ENCODE data around the gene CDX1. TPM values are rescaled to one million over a fixed set of nuclear protein-coding genes. Genes with fewer than 3 reads are reported as not detected.

CDX1 gene
- polyA plus RNA-seq, 3 donors = not detected

DNA sequence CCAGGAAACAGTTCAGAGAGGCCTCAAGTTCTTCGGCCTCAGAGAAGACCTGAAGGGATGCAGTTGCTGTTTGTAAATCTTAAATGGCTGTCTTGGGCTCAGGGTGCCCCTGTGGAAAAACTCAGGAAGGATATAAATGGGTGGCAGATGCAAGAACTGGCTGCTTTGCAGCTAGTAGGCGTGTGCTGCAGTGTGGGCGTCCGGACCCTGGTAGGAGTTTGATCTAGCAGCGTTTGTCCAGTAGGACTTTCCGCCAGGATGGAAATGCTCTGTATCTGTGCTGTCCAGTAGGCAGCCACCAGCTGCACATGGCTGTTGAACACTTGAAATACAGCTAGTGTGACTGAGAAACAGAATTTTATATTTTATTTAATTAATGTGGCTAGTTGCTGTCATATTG is 7.7 kb downstream of the CDX1 start:
- H3K79me2 ChIP-seq (ENCODE audit: insufficient read depth, low read length) = no peaks in the 10 kb centered on the region
- H3K4me3 Mint-ChIP-seq = no peak overlapping the region
- 93% methylated on average over 6 of the region's 6 CpGs for WGBS (ENCODE audit: insufficient coverage)
- peaks cover 13 to 19% (median 15%) of the 10 kb centered on the region in 3 donors for H3K27me3 Mint-ChIP-seq (ENCODE audit: low read depth in 3 of 3)
- H3K4me2 ChIP-seq (replicated peaks; ENCODE audit: extremely low read depth, low read length, poor library complexity, severe bottlenecking) = no peak overlapping the region
- H3K27ac Mint-ChIP-seq = no peak overlapping the region
- no peaks in the 10 kb centered on the region for H4K20me1 ChIP-seq (ENCODE audit: insufficient read depth, low read length)
- no peak for DNase-seq
- H2AFZ ChIP-seq (ENCODE audit: insufficient read depth, low read depth, low read length, poor library complexity, severe bottlenecking) = no peak overlapping the region
- H3K9me3 ChIP-seq (replicated peaks in 1 of 2; ENCODE audit: control insufficient read depth in 1 of 2, insufficient read depth in 1 of 2, low read length in 2 of 2) = no peaks in the 10 kb centered on the region
- intact Hi-C loops (cut with micrococcal nuclease) = loop anchor here in 1 of 2 donors (5.0 kb wide), 1 partner anchor 42 kb away; no protein-coding TSS in a partner anchor
- peaks cover 0 to 2% (median 0%) of the 10 kb centered on the region in 7 donors for H3K9me3 Mint-ChIP-seq
- no peaks in the 10 kb centered on the region for H3K36me3 ChIP-seq (replicated peaks in 1 of 2; ENCODE audit: control insufficient read depth in 1 of 2, insufficient read depth in 2 of 2, low read length in 2 of 2)
- no peaks in the 10 kb centered on the region for H3K4me1 Mint-ChIP-seq
- H3K36me3 Mint-ChIP-seq = no peaks in the 10 kb centered on the region
- H3K4me3 ChIP-seq (replicated peaks in 1 of 3; ENCODE audit: low read depth in 2 of 3, low read length in 3 of 3) = no peak overlapping the region
- TF ChIP-seq, protein P1, sequence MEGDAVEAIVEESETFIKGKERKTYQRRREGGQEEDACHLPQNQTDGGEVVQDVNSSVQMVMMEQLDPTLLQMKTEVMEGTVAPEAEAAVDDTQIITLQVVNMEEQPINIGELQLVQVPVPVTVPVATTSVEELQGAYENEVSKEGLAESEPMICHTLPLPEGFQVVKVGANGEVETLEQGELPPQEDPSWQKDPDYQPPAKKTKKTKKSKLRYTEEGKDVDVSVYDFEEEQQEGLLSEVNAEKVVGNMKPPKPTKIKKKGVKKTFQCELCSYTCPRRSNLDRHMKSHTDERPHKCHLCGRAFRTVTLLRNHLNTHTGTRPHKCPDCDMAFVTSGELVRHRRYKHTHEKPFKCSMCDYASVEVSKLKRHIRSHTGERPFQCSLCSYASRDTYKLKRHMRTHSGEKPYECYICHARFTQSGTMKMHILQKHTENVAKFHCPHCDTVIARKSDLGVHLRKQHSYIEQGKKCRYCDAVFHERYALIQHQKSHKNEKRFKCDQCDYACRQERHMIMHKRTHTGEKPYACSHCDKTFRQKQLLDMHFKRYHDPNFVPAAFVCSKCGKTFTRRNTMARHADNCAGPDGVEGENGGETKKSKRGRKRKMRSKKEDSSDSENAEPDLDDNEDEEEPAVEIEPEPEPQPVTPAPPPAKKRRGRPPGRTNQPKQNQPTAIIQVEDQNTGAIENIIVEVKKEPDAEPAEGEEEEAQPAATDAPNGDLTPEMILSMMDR (IDR thresholded peaks at IDR 0.05) = no peak
- no peak overlapping the region for H3K9ac ChIP-seq (ENCODE audit: insufficient read depth, low read length, poor library complexity, severe bottlenecking)
- no peak overlapping the region for H3K27ac ChIP-seq (ENCODE audit: low read depth in 1 of 2, low read length in 2 of 2)
- H3K4me1 ChIP-seq (ENCODE audit: control insufficient read depth in 1 of 2, insufficient read depth in 2 of 2, low read length in 2 of 2) = no peaks in the 10 kb centered on the region
- H3K27me3 ChIP-seq (ENCODE audit: control insufficient read depth in 2 of 2, insufficient read depth in 2 of 2, low read length in 2 of 2) = peaks cover 8 to 17% of the 10 kb centered on the region in 2 donors

DNA sequence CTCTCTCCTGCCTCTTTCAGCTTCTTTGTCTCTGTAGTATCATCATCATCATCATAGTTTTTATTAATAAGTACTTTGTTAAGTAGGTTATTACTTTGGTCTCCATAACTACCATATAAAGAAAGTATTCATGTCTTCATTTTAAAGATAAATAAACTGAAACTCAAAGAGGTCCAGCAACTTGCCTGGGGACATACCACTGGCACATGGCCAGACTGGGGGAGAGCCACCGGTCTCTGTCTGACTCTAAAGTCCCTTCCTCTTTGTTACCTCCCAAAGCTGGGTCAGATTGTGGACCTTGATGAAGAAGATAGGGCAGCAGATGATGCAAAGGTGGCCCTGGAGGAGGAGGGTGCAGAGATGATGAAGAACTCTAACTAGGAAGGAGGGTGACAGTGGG is 8.5 kb downstream of the CDX1 start:
- Histone ChIP-seq H3K27ac (ENCODE audit: low read depth in 1 of 2, low read length in 2 of 2) (no peak overlapping the region), H3K9me3 (replicated peaks in 1 of 2; ENCODE audit: control insufficient read depth in 1 of 2, insufficient read depth in 1 of 2, low read length in 2 of 2) (no peaks in the 10 kb centered on the region), H3K4me3 (replicated peaks in 1 of 3; ENCODE audit: low read depth in 2 of 3, low read length in 3 of 3) (no peak overlapping the region), H3K4me2 (replicated peaks; ENCODE audit: extremely low read depth, low read length, poor library complexity, severe bottlenecking) (no peak overlapping the region), H3K9ac (ENCODE audit: insufficient read depth, low read length, poor library complexity, severe bottlenecking) (no peak overlapping the region), H2AFZ (ENCODE audit: insufficient read depth, low read depth, low read length, poor library complexity, severe bottlenecking) (no peak overlapping the region), H3K4me1 (ENCODE audit: control insufficient read depth in 1 of 2, insufficient read depth in 2 of 2, low read length in 2 of 2) (no peaks in the 10 kb centered on the region), H3K79me2 (ENCODE audit: insufficient read depth, low read length) (no peaks in the 10 kb centered on the region), H3K27me3 (ENCODE audit: control insufficient read depth in 2 of 2, insufficient read depth in 2 of 2, low read length in 2 of 2) (peaks cover 4 to 9% of the 10 kb centered on the region in 2 donors), H4K20me1 (ENCODE audit: insufficient read depth, low read length) (no peaks in the 10 kb centered on the region), H3K36me3 (replicated peaks in 1 of 2; ENCODE audit: control insufficient read depth in 1 of 2, insufficient read depth in 2 of 2, low read length in 2 of 2) (no peaks in the 10 kb centered on the region)
- TF ChIP-seq, protein P1 (IDR thresholded peaks at IDR 0.05) = no peak
- Mint-ChIP-seq H3K27ac (no peak overlapping the region), H3K9me3 (peaks cover 0 to 2% (median 0%) of the 10 kb centered on the region in 7 donors), H3K4me1 (no peaks in the 10 kb centered on the region), H3K27me3 (ENCODE audit: low read depth in 3 of 3) (peaks cover 9 to 11% (median 10%) of the 10 kb centered on the region in 3 donors), H3K36me3 (no peaks in the 10 kb centered on the region), H3K4me3 (no peak overlapping the region)
- no peak for DNase-seq
- no CpG with 5 or more reads among the region's 1 CpG for WGBS (ENCODE audit: insufficient coverage)
- intact Hi-C loops (cut with micrococcal nuclease) = no loop called here
